ENCODE results near the gene FYTTD1.
A peak's percentile ranks its signal among the peaks of the same experiment; 100 is the strongest.
"Not testable (repeated sequence)": the region's sequence is repeated elsewhere in the genome, so short reads cannot be mapped to it uniquely, and the experiment has no call there.

The FYTTD1 gene, protein sequence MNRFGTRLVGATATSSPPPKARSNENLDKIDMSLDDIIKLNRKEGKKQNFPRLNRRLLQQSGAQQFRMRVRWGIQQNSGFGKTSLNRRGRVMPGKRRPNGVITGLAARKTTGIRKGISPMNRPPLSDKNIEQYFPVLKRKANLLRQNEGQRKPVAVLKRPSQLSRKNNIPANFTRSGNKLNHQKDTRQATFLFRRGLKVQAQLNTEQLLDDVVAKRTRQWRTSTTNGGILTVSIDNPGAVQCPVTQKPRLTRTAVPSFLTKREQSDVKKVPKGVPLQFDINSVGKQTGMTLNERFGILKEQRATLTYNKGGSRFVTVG

DNA sequence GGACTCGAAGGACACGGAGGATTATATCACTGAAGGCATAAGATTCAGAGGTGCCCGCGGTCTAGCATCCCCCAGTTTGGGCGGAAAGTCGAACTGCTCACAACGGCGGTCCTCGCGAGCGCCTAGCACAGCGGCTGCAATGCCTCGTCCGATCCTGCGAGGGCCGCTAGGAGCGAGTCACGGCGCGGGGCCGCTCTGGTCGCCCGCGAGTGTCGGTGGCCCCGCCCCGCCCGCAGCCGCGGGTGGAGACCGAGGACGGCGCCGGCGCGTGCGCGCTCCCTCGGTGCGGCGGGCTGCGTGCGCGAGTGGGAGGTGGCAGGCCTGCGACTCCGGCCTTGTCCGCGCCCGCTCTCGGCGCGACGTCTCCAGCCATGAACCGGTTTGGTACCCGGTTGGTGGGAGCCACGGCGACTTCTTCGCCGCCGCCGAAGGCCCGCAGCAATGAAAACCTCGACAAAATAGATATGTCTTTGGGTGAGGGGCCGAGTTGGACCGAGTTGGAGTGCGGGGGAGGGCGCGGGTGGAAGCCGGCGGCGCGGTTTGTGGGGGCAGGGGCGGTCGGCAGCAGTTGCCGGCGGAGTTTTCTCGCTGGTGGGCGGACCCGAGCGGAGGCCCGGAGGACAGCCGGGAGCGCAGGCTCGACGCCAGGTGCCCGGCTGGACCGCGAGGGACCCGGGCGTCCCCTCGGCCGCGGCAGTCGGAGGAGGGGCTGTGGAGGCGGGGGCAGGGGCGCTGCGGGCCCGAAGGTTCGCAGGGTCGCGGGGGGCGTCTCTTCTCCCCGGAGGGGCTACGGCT is at the start of gene FYTTD1:
FYTTD1 (plus strand) TSS at position 283 of the 795 bp plus-strand sequence; CDS start at position 372, 89 bp downstream.
- peak within 1 kb of the TSS; percentile 63 to 96 (median 89) for H3K4me3 ChIP-seq

DNA sequence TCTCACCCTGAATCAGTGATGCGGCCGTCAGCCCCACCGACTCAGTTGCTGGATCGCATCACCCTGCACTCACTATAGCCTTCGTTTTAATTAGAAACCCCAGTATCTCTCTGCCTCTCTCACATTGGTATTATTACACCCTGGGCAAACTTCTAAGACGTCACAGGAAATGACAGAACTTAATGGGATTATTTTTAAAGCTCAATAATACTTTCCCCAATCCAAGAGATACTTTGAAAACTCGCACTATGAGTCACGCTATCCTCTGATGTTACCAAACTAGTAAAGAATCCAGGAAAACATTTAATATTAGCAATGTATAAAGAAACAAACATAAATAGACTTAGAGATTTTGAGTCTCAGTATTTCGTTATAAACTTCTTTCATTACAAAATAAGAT is 49.6 kb upstream of the FYTTD1 start:
- H3K27ac ChIP-seq = no peak overlapping the region
- H3K4me3 ChIP-seq = no peak overlapping the region

More for the DNA sequence above, at the start of gene FYTTD1:
- peak within 1 kb of the TSS; percentile 78 to 99 (median 94) for H3K27ac ChIP-seq

DNA sequence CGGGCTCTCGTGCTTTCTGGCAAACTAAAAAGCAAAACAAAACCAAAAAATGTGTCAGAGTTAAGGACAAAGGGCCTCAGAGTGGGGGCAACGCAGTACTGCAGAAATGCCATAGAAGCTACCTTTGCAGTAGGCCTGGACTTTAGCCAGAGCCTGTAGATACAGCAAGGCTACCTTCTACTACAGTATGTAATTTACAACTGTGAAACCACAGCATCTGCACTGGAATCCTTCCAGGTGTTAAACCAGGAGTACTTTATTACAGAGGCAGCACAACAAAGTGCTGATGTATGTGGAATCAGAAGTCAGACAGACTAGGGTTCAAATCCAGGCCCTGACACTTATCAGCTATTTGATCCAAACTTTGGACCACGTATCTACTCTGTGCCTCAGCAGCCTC is 47.8 kb upstream of the FYTTD1 start:
- no peak overlapping the region for H3K4me3 ChIP-seq
- H3K27ac ChIP-seq = no peak overlapping the region

DNA sequence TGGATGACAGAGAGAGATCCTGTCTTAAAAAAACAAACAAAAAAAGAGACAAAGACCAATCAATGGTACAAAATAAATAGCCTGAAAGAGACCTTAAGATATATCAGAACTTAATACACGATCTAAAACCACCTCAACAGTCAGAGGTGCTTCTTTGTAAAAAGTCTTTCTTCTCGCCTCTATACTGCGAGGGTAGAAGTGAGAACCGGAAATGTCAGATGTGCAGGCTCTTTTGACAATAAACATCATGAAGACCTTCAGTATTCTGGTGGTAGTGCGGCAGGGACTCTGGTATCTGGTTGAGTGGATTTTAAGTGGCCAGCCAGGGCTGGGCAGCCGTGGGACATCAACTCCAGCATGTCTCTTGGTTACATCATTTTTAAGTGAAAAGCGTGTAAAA is 43.0 kb upstream of the FYTTD1 start:
- Histone ChIP-seq H3K4me3 (no peak overlapping the region), H3K27ac (peak overlapping the region in 1 of 21 experiments; percentile 21)

DNA sequence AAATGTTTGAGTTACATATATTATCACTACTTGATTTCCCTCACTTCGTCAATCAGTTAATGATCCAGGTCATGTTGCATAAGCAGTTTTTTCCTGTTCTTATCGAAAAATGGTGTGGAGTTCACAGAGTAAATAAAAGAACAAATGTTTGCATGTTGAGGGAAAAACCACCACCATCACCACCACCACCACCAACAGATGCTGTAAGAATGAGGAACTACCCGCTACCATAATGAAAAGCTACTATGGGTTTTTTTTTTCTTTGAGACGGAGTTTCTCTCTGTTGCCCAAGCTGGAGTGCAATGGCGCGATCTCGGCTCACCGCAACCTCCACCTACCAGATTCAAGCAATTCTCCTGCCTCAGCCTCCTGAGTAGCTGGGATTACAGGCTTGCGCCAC is 40.5 kb upstream of the FYTTD1 start:
- Histone ChIP-seq H3K27ac (no peak overlapping the region), H3K4me3 (no peak overlapping the region)

DNA sequence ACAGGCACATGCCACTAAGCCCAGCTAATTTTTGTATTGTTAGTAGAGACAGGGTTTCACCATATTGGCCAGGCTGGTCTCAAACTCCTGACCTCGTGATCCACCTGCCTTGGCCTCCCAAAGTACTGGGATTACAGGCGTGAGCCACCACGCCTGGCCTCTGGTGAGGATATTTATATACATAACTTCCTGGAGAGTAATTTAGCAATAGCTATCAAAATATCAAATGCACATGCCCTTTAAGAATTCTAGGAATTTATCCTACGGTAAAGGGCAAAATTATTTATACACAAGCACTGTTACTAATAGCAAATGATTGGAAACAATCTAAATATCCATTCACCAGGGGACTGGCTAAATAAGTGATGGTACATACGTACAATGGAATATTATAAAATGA is 38.7 kb upstream of the FYTTD1 start:
- peak overlapping the region in 6 of 21 experiments; percentile 25 to 98 (median 76) for H3K27ac ChIP-seq
- not testable (repeated sequence) for H3K4me3 ChIP-seq

DNA sequence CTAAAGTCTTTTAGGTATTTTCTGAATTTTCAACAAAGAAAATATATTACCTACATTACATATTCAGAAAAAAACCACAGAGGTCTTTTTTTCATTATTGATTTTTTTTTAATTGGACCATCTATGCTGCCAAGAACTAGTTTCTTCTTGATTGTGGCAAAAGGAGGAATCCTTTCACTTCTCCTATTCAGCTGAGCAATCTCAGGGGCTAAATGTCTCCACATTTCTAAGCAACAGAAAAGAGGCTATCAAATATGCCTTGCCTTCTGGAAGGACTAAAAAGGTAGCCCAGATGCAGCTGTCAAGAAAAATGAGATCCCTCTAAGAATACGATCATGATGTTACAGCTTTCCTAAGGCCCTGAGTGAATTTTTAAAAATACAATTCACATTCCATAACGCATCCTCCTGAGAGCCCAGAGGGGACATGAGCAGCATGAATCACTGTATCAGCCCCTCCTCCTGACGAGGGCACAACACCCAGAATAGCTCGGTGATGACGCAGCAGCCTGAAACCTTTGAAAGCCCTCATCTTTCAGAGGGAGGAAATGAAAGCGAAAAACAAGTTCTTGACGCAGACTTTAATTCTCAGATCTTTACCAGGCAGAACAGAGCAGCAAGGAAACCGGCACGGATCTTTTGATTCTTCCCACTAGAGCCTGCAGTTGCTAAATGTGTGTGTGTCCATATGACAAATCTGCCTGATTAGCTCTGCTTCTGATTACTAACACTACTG is 37.5 kb upstream of the FYTTD1 start:
- Histone ChIP-seq H3K4me3 (peak overlapping the region; percentile 7 to 27 (median 18)), H3K27ac (peak overlapping the region in 20 of 21 experiments; percentile 44 to 98 (median 78))

DNA sequence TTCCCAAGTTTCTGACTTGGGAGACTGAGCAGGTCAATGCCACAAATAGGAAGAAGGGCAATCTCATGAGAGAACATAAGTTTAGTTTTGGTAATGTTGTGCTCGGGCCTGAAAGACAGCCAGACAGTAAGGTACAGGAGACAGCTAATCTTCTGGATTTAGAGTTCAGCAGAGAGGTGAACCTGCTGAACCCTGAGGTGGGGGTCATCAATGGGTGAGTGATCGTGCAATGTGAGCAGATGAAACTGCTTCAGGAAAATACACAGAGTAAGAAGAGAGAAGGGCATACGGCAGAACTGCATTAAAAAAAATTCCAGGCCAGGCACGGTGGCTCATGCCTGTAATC is 36.2 kb upstream of the FYTTD1 start:
- Histone ChIP-seq H3K27ac (peak overlapping the region in 20 of 21 experiments; percentile 2 to 98 (median 78)), H3K4me3 (no peak overlapping the region)

DNA sequence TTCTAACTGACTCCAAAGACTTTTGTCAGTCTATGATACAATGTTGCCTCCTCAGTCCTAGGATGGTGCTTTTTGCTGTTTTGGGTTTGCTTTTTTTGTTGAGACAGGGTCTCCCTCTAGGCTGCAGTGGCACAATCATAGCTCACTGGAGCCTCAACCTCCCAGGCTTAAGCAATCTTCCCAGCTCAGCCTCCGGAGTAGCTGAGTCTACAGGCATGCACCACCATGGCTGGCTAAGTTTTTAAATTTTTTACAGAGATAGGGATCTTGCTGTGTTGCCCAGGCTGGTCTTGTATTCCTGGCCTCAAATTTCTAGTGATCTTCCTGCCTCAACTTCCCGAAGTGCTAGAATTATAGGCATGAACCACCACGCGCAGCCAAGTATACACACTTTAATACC is 35.4 kb upstream of the FYTTD1 start:
- H3K27ac ChIP-seq = peak overlapping the region in 7 of 21 experiments; percentile 16 to 92 (median 78)
- no peak overlapping the region for H3K4me3 ChIP-seq

DNA sequence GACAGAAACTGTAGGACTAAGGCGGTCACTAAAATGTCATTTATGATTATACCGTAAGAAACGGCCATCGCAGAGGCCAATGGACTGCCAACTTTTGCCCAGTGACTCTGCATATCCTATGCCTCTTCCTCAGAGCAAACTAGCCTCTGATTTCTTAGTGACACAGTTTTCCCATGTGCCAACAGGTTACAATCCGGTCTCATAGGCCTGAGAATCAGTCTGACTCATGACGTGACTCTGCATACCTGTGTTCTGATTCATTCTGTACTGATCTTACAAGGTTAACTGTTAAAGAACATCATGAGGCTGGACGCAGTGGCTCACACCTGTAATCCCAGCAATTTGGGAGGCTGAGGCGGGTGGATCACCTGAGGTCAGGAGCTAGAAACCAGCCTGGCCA is 30.8 kb upstream of the FYTTD1 start:
- Histone ChIP-seq H3K27ac (no peak overlapping the region), H3K4me3 (no peak overlapping the region)

DNA sequence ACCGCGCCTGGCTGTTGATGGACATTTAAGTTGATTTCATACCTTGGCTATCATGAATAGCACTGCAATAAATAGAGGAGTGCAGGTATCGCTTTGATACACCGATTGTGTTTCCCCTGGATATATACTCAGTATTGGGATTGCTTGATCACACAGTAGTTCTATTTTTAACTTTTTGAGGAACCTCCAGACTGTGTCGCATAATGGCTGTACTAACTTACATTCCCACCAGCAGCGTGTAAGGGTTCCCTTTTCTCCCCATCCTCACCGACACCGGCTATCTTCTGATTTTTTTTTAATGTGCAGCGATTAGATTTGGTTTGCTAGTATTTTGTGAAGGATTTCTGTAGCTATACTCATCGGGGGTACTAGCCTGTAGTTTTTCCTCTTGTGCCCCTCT is 29.0 kb upstream of the FYTTD1 start:
- Histone ChIP-seq H3K27ac (no peak overlapping the region), H3K4me3 (no peak overlapping the region)

DNA sequence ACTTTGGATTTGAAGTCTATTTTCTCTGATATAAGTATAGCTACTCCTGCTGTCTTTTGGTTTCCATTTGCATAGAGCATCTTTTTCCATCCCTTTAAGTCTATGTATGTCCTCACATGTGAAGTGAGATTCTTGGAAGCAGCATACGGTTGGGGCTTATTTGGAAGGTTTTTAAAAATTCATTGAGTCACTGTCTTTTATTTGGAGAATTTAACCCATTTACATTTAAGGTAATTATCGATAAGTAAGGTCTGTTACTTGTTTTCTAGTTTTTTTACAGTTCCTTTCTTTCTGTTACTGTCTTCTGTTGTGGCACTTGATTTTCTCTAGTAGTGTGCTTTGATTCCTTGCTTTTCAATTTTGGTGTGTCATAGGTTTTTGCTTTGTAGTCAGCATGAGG is 26.9 kb upstream of the FYTTD1 start:
- Histone ChIP-seq H3K4me3 (no peak overlapping the region), H3K27ac (no peak overlapping the region)

DNA sequence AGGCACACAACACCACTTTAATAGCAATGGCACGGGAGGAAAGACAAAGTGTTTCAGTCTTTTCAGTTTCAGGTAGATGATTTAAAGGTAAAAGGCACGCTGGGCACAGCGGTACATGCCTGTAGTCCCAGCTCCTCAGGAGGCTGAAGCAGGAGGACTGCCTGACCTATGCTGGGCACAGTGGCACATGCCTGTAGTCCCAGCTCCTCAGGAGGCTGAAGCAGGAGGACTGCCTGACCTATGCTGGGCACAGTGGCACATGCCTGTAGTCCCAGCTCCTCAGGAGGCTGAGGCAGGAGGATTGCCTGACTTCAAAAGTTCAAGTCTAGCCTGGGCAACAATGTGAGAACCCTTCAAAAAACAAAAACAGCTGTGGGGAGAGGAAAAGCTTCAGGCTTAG is 21.8 kb upstream of the FYTTD1 start:
- not testable (repeated sequence) for H3K4me3 ChIP-seq, H3K27ac ChIP-seq

DNA sequence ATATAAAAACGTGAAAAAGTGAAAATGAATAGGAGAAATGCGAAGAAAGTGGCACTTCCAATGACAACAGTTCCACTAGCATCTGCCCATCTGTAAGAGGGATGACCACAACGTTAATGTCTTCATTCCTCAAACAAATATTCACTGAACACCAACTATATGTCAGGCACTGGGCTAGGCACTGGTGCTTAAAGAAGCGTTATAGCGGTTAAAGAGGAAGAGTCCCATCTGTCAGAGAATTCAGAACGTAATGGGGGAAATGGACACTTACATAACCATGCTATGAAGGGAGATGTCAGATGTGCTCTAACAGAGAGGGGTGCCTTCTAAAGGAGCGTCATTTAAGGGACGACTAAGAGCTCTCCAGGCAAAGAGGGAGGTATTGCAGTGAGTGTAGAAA is 21.2 kb upstream of the FYTTD1 start:
- Histone ChIP-seq H3K4me3 (no peak overlapping the region), H3K27ac (no peak overlapping the region)

DNA sequence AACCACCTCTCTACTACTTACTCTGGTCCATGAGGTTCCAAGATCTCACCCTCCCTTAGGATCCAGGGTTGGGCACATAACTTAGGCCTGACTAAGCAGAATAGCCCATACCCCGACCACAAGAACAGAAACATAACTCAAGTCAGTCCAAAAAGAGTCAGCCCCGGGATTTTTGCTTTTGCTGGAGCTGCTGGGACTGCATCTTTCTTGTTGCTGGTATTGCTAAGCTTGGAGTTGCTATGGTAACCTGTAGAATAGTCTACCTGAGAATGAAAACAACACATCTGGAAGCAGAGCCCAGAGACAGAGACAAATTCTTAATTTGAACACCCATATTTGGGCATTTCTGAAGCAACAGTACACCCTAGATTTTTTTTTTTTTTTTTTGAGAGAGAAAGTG is 19.5 kb upstream of the FYTTD1 start:
- Histone ChIP-seq H3K4me3 (no peak overlapping the region), H3K27ac (no peak overlapping the region)

DNA sequence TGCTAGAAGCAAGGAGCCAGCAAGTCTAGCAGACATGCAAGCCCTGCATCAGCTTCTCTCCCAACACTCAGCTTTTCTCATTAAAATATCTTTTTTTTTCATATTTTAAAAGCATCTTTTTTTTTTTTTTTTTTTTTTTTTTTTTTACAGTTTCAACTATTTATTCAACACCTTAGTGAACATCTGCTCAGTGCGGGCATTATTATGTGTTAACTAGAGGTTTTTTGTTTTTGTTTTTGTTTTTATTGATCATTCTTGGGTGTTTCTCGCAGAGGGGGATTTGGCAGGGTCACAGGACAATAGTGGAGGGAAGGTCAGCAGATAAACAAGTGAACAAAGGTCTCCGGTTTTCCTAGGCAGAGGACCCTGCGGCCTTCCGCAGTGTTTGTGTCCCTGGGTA is 18.9 kb upstream of the FYTTD1 start:
- H3K27ac ChIP-seq, H3K4me3 ChIP-seq: not testable (repeated sequence)

DNA sequence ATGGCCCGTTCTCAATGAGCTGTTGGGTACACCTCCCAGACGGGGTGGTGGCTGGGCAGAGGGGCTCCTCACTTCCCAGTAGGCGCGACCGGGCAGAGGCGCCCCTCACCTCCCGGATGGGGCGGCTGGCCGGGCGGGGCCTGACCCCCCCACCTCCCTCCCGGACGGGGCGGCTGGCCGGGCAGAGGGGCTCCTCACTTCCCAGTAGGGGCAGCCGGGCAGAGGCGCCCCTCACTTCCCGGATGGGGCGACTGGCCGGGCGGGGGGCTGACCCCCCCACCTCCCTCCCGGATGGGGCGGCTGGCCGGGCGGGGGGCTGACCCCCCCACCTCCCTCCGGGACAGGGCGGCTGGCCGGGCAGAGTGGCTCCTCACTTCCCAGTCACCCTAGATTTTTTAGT is 18.2 kb upstream of the FYTTD1 start:
- not testable (repeated sequence) for H3K27ac ChIP-seq, H3K4me3 ChIP-seq

DNA sequence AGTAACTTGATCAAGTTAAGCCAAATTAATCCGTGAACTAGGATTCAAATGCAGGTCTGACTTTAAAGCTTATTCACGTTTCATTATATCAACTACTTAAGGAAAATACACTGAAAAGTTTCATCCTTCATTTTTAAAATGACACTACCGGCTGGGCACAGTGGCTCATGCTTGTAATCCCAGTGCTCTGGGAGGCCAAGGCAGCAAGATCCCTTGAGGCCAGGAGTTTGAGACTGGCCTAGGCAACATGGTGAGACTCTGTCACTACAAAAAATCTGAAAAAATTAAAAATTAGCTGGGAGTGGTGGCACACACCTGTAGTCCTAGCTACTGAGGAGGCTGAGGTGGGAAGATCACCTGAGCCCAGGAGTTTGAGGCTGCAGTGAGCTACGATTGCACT is 16.6 kb upstream of the FYTTD1 start:
- H3K27ac ChIP-seq = no peak overlapping the region
- H3K4me3 ChIP-seq = no peak overlapping the region

DNA sequence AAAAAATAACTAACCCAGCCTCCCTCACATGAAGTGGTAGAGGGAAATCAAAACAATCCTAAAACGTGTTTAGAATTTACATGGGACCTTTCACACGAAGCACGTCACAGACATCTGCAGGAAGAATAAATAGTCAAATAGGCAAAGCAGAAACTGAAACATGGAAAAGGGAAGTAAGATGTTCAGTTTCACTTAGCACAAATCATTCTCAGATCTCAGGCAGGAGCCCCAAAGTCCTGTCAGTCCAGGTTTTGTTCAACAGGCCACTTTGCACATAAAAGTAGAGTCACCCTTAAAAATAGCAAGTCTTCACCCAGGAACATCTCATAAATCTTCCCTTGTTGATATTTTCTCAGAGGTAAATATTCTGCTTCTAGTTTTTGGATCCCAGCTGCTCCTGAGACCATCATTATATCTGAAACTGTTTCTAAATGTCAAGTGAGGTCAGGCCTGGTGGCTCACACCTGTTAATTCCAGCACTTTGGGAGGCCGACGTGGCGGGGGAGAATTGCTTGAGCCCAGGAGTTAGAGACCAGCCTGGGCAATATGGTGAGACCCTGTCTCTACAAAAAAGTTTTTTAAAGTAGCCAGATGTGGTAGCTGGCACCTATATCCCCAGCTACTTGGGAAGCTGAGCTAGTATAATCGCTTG is 14.9 kb upstream of the FYTTD1 start:
- Histone ChIP-seq H3K27ac (peak overlapping the region in 4 of 21 experiments; percentile 11 to 40 (median 24)), H3K4me3 (no peak overlapping the region)

DNA sequence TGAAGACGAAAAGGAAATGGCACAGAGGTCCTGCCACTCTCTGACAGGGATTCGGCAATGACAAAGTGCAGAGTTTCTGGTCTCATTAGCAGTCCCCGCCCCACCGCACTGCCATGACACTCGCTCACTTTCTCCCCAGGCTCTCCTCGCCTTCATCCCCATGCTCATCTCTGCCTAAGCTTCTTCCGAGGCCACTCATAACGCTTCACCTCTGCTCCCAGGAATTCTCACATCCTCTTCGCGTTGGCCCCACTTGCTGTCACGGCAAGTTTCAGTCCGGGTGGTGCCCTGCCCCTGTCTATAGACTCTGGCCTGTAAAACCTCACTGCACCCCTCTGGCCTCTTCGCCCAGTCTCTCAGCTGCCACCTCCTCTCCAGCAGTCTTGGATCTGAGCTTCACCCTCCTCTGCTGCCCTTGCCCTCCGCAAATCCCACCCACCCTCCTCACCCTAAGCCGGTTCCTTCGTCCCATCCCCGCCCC is 13.6 kb upstream of the FYTTD1 start:
- H3K27ac ChIP-seq = peak overlapping the region; percentile 66 to 93 (median 87)
- peak overlapping the region; percentile 56 to 97 (median 91) for H3K4me3 ChIP-seq
